ENCODE results near the gene ADGRA3.

The ADGRA3 gene

GRCh38 chr4:22515888-22516541 is at the start of gene ADGRA3:
TSS of gene ADGRA3 (minus strand) at chr4:22516066. CDS start at chr4:22515784, 282 bp downstream.
- peak; percentile 16 for DNase-seq

GRCh38 chr4:22556495-22556894 is 40.6 kb upstream of the ADGRA3 start:
- no peak for DNase-seq

- DNase-seq: no peak
Observed at GRCh38 chr4:22554670-22555069, 38.8 kb upstream of the ADGRA3 start.

- DNase-seq: no peak
Observed at GRCh38 chr4:22553560-22553959, 37.7 kb upstream of the ADGRA3 start.

- DNase-seq: no peak
Observed at GRCh38 chr4:22552812-22553211, 36.9 kb upstream of the ADGRA3 start.

- DNase-seq: no peak
Observed at GRCh38 chr4:22551550-22551949, 35.7 kb upstream of the ADGRA3 start.

GRCh38 chr4:22546299-22546698 is 30.4 kb upstream of the ADGRA3 start:
- no peak for DNase-seq

GRCh38 chr4:22539251-22539650 is 23.4 kb upstream of the ADGRA3 start:
- no peak for DNase-seq

- no peak for DNase-seq
Observed at GRCh38 chr4:22537864-22538263, 22.0 kb upstream of the ADGRA3 start.

- no peak for DNase-seq
Observed at GRCh38 chr4:22534374-22534773, 18.5 kb upstream of the ADGRA3 start.

GRCh38 chr4:22532896-22533295 is 17.0 kb upstream of the ADGRA3 start:
- no peak for DNase-seq

- DNase-seq: no peak
Observed at GRCh38 chr4:22532117-22532516, 16.3 kb upstream of the ADGRA3 start.

GRCh38 chr4:22531311-22532019 is 15.6 kb upstream of the ADGRA3 start:
- no peak for DNase-seq

GRCh38 chr4:22524895-22525294 is 9.0 kb upstream of the ADGRA3 start:
- no peak for DNase-seq

GRCh38 chr4:22522706-22523501 is 7.0 kb upstream of the ADGRA3 start:
- no peak for DNase-seq

- DNase-seq: no peak
Observed at GRCh38 chr4:22522206-22522605, 6.3 kb upstream of the ADGRA3 start.

GRCh38 chr4:22521240-22521639 is 5.4 kb upstream of the ADGRA3 start:
- DNase-seq: no peak

GRCh38 chr4:22515145-22515887 is 550 bp downstream of the ADGRA3 start:
- DNase-seq: peak; percentile 20

GRCh38 chr4:22514481-22514880 is 1.4 kb downstream of the ADGRA3 start:
- DNase-seq: no peak

GRCh38 chr4:22514001-22514400 is 1.9 kb downstream of the ADGRA3 start:
- no peak for DNase-seq

- DNase-seq: no peak
Observed at GRCh38 chr4:22512306-22512705, 3.6 kb downstream of the ADGRA3 start.

- no peak for DNase-seq
Observed at GRCh38 chr4:22510750-22511149, 5.1 kb downstream of the ADGRA3 start.

- no peak for DNase-seq
Observed at GRCh38 chr4:22508376-22508775, 7.5 kb downstream of the ADGRA3 start.

Measured in NCI-H187 treated with DMSO at 0.1 percent for 48 hours (cell line).